Measurements from ENCODE around the gene ELL3.

DNA sequence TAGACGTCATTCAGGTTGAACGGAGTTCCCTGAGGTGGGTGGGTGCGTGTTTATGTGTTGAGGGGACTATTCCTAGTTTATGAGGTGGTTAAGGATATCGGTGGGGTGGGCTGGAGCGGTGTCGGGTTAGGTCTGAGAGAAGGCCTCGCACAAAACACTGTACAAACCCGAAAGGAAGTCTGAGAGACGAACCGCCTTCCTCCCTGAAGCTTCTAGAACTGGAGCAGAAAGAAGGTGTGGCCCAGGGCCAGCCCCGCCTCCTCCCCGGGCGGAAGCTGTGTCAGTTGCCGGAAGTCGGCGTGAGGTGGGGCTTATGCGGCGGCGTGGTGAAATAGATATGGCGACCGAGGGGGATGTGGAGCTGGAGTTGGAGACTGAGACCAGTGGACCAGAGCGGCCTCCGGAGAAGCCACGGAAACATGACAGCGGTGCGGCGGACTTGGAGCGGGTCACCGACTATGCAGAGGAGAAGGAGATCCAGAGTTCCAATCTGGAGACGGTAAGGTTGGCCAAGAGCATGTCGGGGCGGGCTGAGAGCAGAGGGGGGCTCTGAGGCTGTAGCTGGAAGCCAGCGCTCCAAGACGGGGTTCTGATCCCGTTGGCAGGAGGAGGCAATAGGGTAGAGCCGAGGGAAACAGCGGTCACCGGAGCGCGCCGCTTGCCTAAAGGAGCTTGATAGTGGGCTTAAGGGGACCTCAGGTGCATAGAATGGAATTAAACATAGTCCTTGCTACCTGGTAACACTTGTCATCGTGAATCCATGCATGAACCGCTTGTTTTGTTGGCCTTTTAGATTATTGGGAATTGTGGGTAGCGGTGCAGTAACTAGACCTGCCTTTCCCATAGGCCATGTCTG is 23.7 kb upstream of the ELL3 start, which contains the start of gene HYPK:
- TF ChIP-seq, protein P1, sequence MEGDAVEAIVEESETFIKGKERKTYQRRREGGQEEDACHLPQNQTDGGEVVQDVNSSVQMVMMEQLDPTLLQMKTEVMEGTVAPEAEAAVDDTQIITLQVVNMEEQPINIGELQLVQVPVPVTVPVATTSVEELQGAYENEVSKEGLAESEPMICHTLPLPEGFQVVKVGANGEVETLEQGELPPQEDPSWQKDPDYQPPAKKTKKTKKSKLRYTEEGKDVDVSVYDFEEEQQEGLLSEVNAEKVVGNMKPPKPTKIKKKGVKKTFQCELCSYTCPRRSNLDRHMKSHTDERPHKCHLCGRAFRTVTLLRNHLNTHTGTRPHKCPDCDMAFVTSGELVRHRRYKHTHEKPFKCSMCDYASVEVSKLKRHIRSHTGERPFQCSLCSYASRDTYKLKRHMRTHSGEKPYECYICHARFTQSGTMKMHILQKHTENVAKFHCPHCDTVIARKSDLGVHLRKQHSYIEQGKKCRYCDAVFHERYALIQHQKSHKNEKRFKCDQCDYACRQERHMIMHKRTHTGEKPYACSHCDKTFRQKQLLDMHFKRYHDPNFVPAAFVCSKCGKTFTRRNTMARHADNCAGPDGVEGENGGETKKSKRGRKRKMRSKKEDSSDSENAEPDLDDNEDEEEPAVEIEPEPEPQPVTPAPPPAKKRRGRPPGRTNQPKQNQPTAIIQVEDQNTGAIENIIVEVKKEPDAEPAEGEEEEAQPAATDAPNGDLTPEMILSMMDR (optimal IDR thresholded peaks at IDR 0.05 in 1 of 3, IDR thresholded peaks at IDR 0.05 in 1 of 3, conservative IDR thresholded peaks at IDR 0.05 in 1 of 3; ENCODE audit: extremely low read depth in 1 of 3, insufficient read depth in 2 of 3, low read length in 3 of 3): no peak
- TF ChIP-seq EZH2 (IDR thresholded peaks at IDR 0.05; ENCODE audit: low read length): no peak
